ENCODE measurements around the gene LRRN3. TPM values are rescaled to one million over a fixed set of nuclear protein-coding genes. Genes with fewer than 3 reads are reported as not detected.

LRRN3 gene
- total and polyA plus RNA-seq, 2 donors from 2014 or later, result 0.54 to 1.1 TPM

- intact Hi-C loops (cut with DNase I), result no loop called here
- no peak for DNase-seq
- no peak overlapping the region for H3K4me3 ChIP-seq (ENCODE audit: low read length in 3 of 3)
- no peaks in the 10 kb centered on the region for H3K27me3 ChIP-seq (ENCODE audit: control insufficient read depth, insufficient read depth, low read length)
- no peak overlapping the region for H3K27ac ChIP-seq (ENCODE audit: low read depth in 2 of 2, low read length in 2 of 2)
- peaks cover 0 to 2% (median 0%) of the 10 kb centered on the region in 3 donors for H3K4me1 ChIP-seq (ENCODE audit: control insufficient read depth in 2 of 3, insufficient read depth in 2 of 3, low read depth in 1 of 3, low read length in 3 of 3)
- no peak overlapping the region for H3K9ac ChIP-seq (ENCODE audit: low read length in 3 of 3)
- no peak for TF ChIP-seq CTCF (IDR thresholded peaks at IDR 0.05; ENCODE audit: borderline replicate concordance, extremely low read depth, insufficient read depth)
- peak; percentile 38 for FAIRE-seq
- H3K9me3 ChIP-seq (ENCODE audit: control insufficient read depth in 2 of 3, insufficient read depth in 1 of 3, low read length in 3 of 3), result no peaks in the 10 kb centered on the region
- H3K36me3 ChIP-seq (ENCODE audit: control insufficient read depth in 2 of 3, insufficient read depth in 3 of 3, low read length in 3 of 3), result no peaks in the 10 kb centered on the region
Measured at GRCh38 chr7:111108496-111108895, 17.6 kb downstream of the LRRN3 start.

- H3K4me3 ChIP-seq (ENCODE audit: low read length in 3 of 3), result no peak overlapping the region
- H3K9ac ChIP-seq (ENCODE audit: low read length in 3 of 3), result no peak overlapping the region
- no peaks in the 10 kb centered on the region for H3K36me3 ChIP-seq (ENCODE audit: control insufficient read depth in 2 of 3, insufficient read depth in 3 of 3, low read length in 3 of 3)
- no peaks in the 10 kb centered on the region for H3K27me3 ChIP-seq (ENCODE audit: control insufficient read depth, insufficient read depth, low read length)
- H3K9me3 ChIP-seq (ENCODE audit: control insufficient read depth in 2 of 3, insufficient read depth in 1 of 3, low read length in 3 of 3), result no peaks in the 10 kb centered on the region
- intact Hi-C loops (cut with DNase I), result no loop called here
- FAIRE-seq (no peak), DNase-seq (peak in 2 of 5 donors; percentile 10 to 35)
- peaks cover 0 to 2% (median 0%) of the 10 kb centered on the region in 3 donors for H3K4me1 ChIP-seq (ENCODE audit: control insufficient read depth in 2 of 3, insufficient read depth in 2 of 3, low read depth in 1 of 3, low read length in 3 of 3)
- no peak overlapping the region for H3K27ac ChIP-seq (ENCODE audit: low read depth in 2 of 2, low read length in 2 of 2)
- TF ChIP-seq CTCF (IDR thresholded peaks at IDR 0.05; ENCODE audit: borderline replicate concordance, extremely low read depth, insufficient read depth), result no peak
Measured at GRCh38 chr7:111112439-111112838, 21.5 kb downstream of the LRRN3 start.

- H3K4me1 ChIP-seq (ENCODE audit: control insufficient read depth in 2 of 3, insufficient read depth in 2 of 3, low read depth in 1 of 3, low read length in 3 of 3), result peaks cover 0 to 2% (median 0%) of the 10 kb centered on the region in 3 donors
- intact Hi-C loops (cut with DNase I), result no loop called here
- no peaks in the 10 kb centered on the region for H3K36me3 ChIP-seq (ENCODE audit: control insufficient read depth in 2 of 3, insufficient read depth in 3 of 3, low read length in 3 of 3)
- H3K27ac ChIP-seq (ENCODE audit: low read depth in 2 of 2, low read length in 2 of 2), result no peak overlapping the region
- DNase-seq (no peak), FAIRE-seq (no peak)
- no peaks in the 10 kb centered on the region for H3K9me3 ChIP-seq (ENCODE audit: control insufficient read depth in 2 of 3, insufficient read depth in 1 of 3, low read length in 3 of 3)
- no peaks in the 10 kb centered on the region for H3K27me3 ChIP-seq (ENCODE audit: control insufficient read depth, insufficient read depth, low read length)
- TF ChIP-seq CTCF (IDR thresholded peaks at IDR 0.05; ENCODE audit: borderline replicate concordance, extremely low read depth, insufficient read depth), result no peak
- no peak overlapping the region for H3K4me3 ChIP-seq (ENCODE audit: low read length in 3 of 3)
- no peak overlapping the region for H3K9ac ChIP-seq (ENCODE audit: low read length in 3 of 3)
Measured at GRCh38 chr7:111113263-111114017, 22.5 kb downstream of the LRRN3 start.

All from kidney (tissue), 14 donors.